GM10248 (cell line): ENCODE measurements around the gene UGT1A4.
"Not testable (repeated sequence)": the region's sequence is repeated elsewhere in the genome, so short reads cannot be mapped to it uniquely, and the experiment has no call there.

Experiments used
- CTCF ChIA-PET: fragments of 300-600 bp; sonication (Branson Sonifier 250); formaldehyde crosslinking; extraction: SDS; loops from one replicate; lab custom pipeline; 2021; ENCODE audit warnings: antibody characterized with exemption; lab: Yijun Ruan, JAX
- POLR2A ChIA-PET: fragments of 350-650 bp; sonication (Branson Sonifier 250); formaldehyde crosslinking; extraction: SDS; loops from one replicate; lab custom pipeline; 2020; ENCODE audit warnings: antibody characterized with exemption; lab: Yijun Ruan, JAX
- DNase-seq: peaks from one replicate; pipeline ENCODE4 v3.0.0; 2012; ENCODE audit errors: extremely low spot score
- CTCF ChIP-seq: IDR thresholded peaks from 2 replicates; pipeline ENCODE4 v1.5.1; 2012; ENCODE audit warnings: mild to moderate bottlenecking, low read depth; ENCODE audit errors: extremely low read depth, missing control alignments, control extremely low read depth

The UGT1A4 gene

GRCh38 chr2:233693963-233694362 is 24.6 kb upstream of the UGT1A4 start:
- ChIA-PET POLR2A (no interaction called here), CTCF (no interaction called here)
- DNase-seq: no peak
- no peak for TF ChIP-seq CTCF

GRCh38 chr2:233698740-233699139 is 19.8 kb upstream of the UGT1A4 start:
- POLR2A ChIA-PET: no interaction called here
- TF ChIP-seq CTCF: no peak
- CTCF ChIA-PET: no interaction called here
- no peak for DNase-seq

- ChIA-PET POLR2A (no interaction called here), CTCF (interaction anchor here (1.7 kb wide), 1 partner anchor 12 kb away, joined by 5 read pairs; no protein-coding TSS in a partner anchor)
- DNase-seq: no peak
- TF ChIP-seq CTCF: no peak
These were observed 19.0 kb upstream of the UGT1A4 start for GRCh38 chr2:233699424-233700027.

GRCh38 chr2:233700028-233700635 is 18.4 kb upstream of the UGT1A4 start:
- POLR2A ChIA-PET: no interaction called here
- CTCF ChIA-PET: interaction anchor here (1.7 kb wide), 1 partner anchor 11 kb away, joined by 5 read pairs; no protein-coding TSS in a partner anchor
- TF ChIP-seq CTCF: no peak
- DNase-seq: no peak

- POLR2A ChIA-PET, CTCF ChIA-PET, DNase-seq: not testable (repeated sequence)
These were observed 17.7 kb upstream of the UGT1A4 start for GRCh38 chr2:233700842-233701241.

DNA sequence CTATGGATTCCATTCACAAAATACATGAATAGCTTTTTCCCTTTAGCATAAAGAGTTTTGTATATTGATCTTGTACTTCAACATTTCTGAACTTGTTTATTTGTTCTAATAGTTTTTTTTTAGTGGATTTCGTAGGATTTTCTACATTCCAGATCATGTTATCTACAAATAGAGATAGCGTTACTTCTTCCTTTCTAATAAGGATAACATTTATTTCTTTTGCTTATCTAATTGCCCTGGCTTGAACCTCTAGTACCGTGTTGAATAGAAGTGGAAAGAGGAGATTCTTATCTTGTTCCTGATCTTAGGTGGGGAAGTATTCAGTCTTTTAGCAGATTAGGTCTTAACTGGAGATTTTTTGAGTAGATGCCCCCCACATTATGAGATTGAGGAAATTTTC is 16.3 kb upstream of the UGT1A4 start:
- POLR2A ChIA-PET: no interaction called here
- no peak for DNase-seq
- CTCF ChIA-PET: interaction anchor here (1.0 kb wide), 1 partner anchor 10 kb away, joined by 3 read pairs; no protein-coding TSS in a partner anchor
- no peak for TF ChIP-seq CTCF

GRCh38 chr2:233705911-233706506 is 12.5 kb upstream of the UGT1A4 start:
- TF ChIP-seq CTCF: no peak
- ChIA-PET POLR2A (no interaction called here), CTCF (interaction anchor here (1.0 to 1.5 kb wide), 2 partner anchors 10 to 11 kb away, joined by 3 read pairs; no protein-coding TSS in a partner anchor)
- no peak for DNase-seq
